PC-9 (cell line): Measurements from ENCODE around the gene GNAL. TPM values are rescaled to one million over a fixed set of nuclear protein-coding genes. Genes with fewer than 3 reads are reported as not detected.
A peak's percentile ranks its signal among the peaks of the same experiment; 100 is the strongest.

ENCODE experiments used
- BruUV-seq: library from RNA; stranded (reverse); fragments of 400-500 nt; replicated peaks from 2 replicates; lab custom pipeline; 2021; lab: Mats Ljungman, UMichigan
- CTCF ChIA-PET: fragments of 300-600 bp; sonication (Branson Sonifier 250); formaldehyde crosslinking; loops from one replicate; lab custom pipeline; 2022; ENCODE audit warnings: antibody characterized with exemption; lab: Charles Lee
- POLR2A ChIA-PET: fragments of 300-600 bp; sonication (Branson Sonifier 250); formaldehyde crosslinking; loops from one replicate; lab custom pipeline; 2022; ENCODE audit warnings: antibody characterized with exemption; ENCODE audit not compliant: unreplicated experiment; lab: Charles Lee
- DNase-seq, 2 experiments: peaks; one replicate each; pipeline versions ENCODE4 v3.0.0 to v3.0.0-alpha.2; 2015 to 2022; ENCODE audit warnings: mixed read lengths in 1 of 2
- H2AFZ ChIP-seq: fragments of 200-600 bp; sonication (generic); 2 replicates; pipeline ENCODE4 v1.8.1; 2017; ENCODE audit warnings: antibody characterized with exemption
- H3F3A ChIP-seq: fragments of 200-600 bp; sonication (generic); 2 replicates; pipeline ENCODE4 v1.8.1; 2017; ENCODE audit warnings: antibody characterized with exemption, mild to moderate bottlenecking, low read depth; ENCODE audit not compliant: insufficient read depth
- H3K27ac ChIP-seq: fragments of 200-600 bp; sonication (generic); 2 replicates; pipeline ENCODE4 v1.6.1; 2016; ENCODE audit warnings: mixed run types
- H3K27me3 ChIP-seq: fragments of 200-600 bp; sonication (generic); 2 replicates; pipeline ENCODE4 v1.6.1; 2016; ENCODE audit warnings: low read depth, mixed run types; ENCODE audit not compliant: insufficient read depth
- H3K36me3 ChIP-seq: fragments of 200-600 bp; sonication (generic); 2 replicates; pipeline ENCODE4 v1.6.1; 2016; ENCODE audit warnings: low read depth, mixed run types
- H3K4me1 ChIP-seq: fragments of 200-600 bp; sonication (generic); replicated peaks from 2 replicates; pipeline ENCODE4 v1.6.1; 2016; ENCODE audit warnings: mixed run types; ENCODE audit not compliant: insufficient read depth
- H3K4me2 ChIP-seq: fragments of 200-600 bp; sonication (generic); 2 replicates; pipeline ENCODE4 v1.6.1; 2017; ENCODE audit warnings: mixed run types
- H3K4me3 ChIP-seq: fragments of 200-600 bp; sonication (generic); 2 replicates; pipeline ENCODE4 v1.6.1; 2016; ENCODE audit warnings: mixed run types
- H3K79me2 ChIP-seq: fragments of 200-600 bp; sonication (generic); 2 replicates; pipeline ENCODE4 v1.6.1; 2017; ENCODE audit warnings: low read depth, mixed run types
- H3K9me2 ChIP-seq: fragments of 200-600 bp; sonication (generic); 2 replicates; pipeline ENCODE4 v1.8.1; 2017; ENCODE audit warnings: mild to moderate bottlenecking; ENCODE audit not compliant: insufficient read depth
- H3K9me3 ChIP-seq: fragments of 200-600 bp; sonication (generic); 2 replicates; pipeline ENCODE4 v1.8.1; 2016; ENCODE audit warnings: low read depth; ENCODE audit not compliant: insufficient read depth
- H4K20me1 ChIP-seq: fragments of 200-600 bp; sonication (generic); 2 replicates; pipeline ENCODE4 v1.8.1; 2017; ENCODE audit not compliant: insufficient read depth
- EZH2 ChIP-seq: fragments of 200-600 bp; sonication (generic); IDR thresholded peaks from 2 replicates; pipeline ENCODE4 v1.8.0; 2017; ENCODE audit warnings: antibody characterized with exemption, low read depth
- intact Hi-C: fragments of 100-400 bp; cut with micrococcal nuclease; formaldehyde crosslinking; loops from one replicate; pipeline ENCODE4 v1.10.0; 2022; ENCODE audit not compliant: unreplicated experiment
- total RNA-seq: library from RNA; stranded (reverse); gene quantifications from 2 replicates; pipeline ENCODE4 v1.2.3, GENCODE V29; 2021
- TF ChIP-seq, protein P1 (sequence below): fragments of 200-600 bp; sonication (generic); conservative IDR thresholded peaks from 2 replicates; pipeline ENCODE4 v1.6.1; 2017; ENCODE audit warnings: mixed run types, antibody characterized with exemption, mild to moderate bottlenecking, moderate library complexity

Gene GNAL
- total RNA-seq, 1 experiment from 2014 or later, result 3.3 TPM

GRCh38 chr18:11872479-11873136, 183.5 kb downstream of the GNAL start:
- Histone ChIP-seq H3F3A (no peaks in the 10 kb centered on the region; the same call in 1 of the 2 replicates), H3K9me3 (no peaks in the 10 kb centered on the region), H3K4me2 (no peak overlapping the region), H3K4me3 (no peak overlapping the region), H3K36me3 (no peaks in the 10 kb centered on the region), H2AFZ (no peak overlapping the region), H3K79me2 (no peaks in the 10 kb centered on the region), H3K27me3 (no peaks in the 10 kb centered on the region), H3K4me1 (no peaks in the 10 kb centered on the region), H4K20me1 (no peaks in the 10 kb centered on the region), H3K9me2 (no peaks in the 10 kb centered on the region), H3K27ac (no peak overlapping the region)
- intact Hi-C loops, result loop anchor here (1.0 to 10.0 kb wide), 5 partner anchors 12 to 318 kb away; no protein-coding TSS in a partner anchor
- TF ChIP-seq, protein P1, sequence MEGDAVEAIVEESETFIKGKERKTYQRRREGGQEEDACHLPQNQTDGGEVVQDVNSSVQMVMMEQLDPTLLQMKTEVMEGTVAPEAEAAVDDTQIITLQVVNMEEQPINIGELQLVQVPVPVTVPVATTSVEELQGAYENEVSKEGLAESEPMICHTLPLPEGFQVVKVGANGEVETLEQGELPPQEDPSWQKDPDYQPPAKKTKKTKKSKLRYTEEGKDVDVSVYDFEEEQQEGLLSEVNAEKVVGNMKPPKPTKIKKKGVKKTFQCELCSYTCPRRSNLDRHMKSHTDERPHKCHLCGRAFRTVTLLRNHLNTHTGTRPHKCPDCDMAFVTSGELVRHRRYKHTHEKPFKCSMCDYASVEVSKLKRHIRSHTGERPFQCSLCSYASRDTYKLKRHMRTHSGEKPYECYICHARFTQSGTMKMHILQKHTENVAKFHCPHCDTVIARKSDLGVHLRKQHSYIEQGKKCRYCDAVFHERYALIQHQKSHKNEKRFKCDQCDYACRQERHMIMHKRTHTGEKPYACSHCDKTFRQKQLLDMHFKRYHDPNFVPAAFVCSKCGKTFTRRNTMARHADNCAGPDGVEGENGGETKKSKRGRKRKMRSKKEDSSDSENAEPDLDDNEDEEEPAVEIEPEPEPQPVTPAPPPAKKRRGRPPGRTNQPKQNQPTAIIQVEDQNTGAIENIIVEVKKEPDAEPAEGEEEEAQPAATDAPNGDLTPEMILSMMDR, result peak; percentile 75
- TF ChIP-seq EZH2, result no peak
- ChIA-PET CTCF (no interaction called here), POLR2A (no interaction called here)
- peak in 1 of 2 experiments; percentile 41 for DNase-seq
- no TSS peak for BruUV-seq

DNA sequence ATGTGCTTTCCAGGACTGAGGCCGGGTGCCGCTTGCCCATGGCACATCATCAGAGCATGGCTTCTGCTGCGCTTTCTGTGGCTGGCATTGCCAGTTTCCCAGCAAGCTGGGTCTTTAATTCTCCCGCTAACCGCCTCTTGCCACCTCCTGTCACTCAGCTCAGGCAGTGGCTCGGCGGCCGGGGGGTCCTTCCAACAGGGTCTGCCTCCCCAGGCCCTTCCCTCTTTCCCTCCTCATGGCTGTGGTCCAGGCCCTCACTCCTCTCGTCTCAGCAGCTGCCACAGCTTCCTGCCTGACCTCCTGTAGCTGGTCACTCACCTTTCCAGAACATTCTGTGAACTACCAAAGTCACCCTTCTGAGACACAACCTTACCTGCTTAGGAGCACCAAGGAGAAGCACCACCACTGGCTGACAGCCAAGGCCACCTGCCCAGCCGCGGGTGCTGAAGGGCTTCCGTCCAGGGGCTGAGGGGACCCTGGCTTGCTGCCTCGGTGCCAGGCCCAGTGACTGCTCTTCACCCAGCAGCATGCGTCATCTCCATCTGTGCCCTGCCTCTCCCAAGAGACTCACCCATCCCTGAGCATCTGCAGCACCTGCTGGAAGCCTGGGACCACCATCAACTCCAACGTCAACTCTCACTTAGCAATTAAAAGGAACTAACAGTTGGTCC, 184.7 kb downstream of the GNAL start:
- Histone ChIP-seq H3K9me3 (no peaks in the 10 kb centered on the region), H3F3A (no peaks in the 10 kb centered on the region; the same call in 1 of the 2 replicates), H3K36me3 (no peaks in the 10 kb centered on the region), H3K27ac (no peak overlapping the region), H2AFZ (no peak overlapping the region), H3K4me1 (no peaks in the 10 kb centered on the region), H3K79me2 (no peaks in the 10 kb centered on the region), H4K20me1 (no peaks in the 10 kb centered on the region), H3K4me3 (no peak overlapping the region), H3K27me3 (no peaks in the 10 kb centered on the region), H3K4me2 (no peak overlapping the region), H3K9me2 (no peaks in the 10 kb centered on the region)
- intact Hi-C loops, result loop anchor here (10.0 kb wide), 1 partner anchor 319 kb away; no protein-coding TSS in a partner anchor
- ChIA-PET POLR2A (no interaction called here), CTCF (no interaction called here)
- TF ChIP-seq EZH2, result no peak
- TF ChIP-seq, protein P1, result no peak
- DNase-seq, result no peak
- BruUV-seq, result no TSS peak

DNA sequence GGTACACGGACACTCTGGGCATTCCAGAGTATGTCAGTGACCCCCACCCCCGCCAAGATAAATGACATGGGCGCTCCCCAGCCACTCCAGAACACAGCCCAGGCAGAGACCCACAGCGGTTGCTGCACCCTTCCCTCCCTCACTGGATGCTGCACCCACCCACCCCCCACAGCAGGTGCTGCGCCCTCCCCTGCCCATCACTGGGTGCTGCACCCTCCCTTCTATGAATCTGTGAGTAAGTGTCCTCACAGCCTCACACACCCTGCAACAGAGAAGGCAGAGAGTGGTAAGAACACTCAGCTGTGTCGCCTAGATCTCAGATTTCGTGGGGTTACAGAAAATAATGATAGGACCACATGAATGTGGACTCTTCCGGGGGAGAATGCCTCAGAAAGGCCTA, 185.6 kb downstream of the GNAL start:
- H3K27me3 ChIP-seq, result no peaks in the 10 kb centered on the region
- H3K36me3 ChIP-seq, result no peaks in the 10 kb centered on the region
- no peak overlapping the region for H3K4me2 ChIP-seq
- H3K9me2 ChIP-seq, result no peaks in the 10 kb centered on the region
- no peaks in the 10 kb centered on the region for H3K4me1 ChIP-seq
- ChIA-PET CTCF (no interaction called here), POLR2A (no interaction called here)
- no peaks in the 10 kb centered on the region for H3K79me2 ChIP-seq
- no peak overlapping the region for H3K4me3 ChIP-seq
- H2AFZ ChIP-seq, result no peak overlapping the region
- H3K9me3 ChIP-seq, result no peaks in the 10 kb centered on the region
- H3K27ac ChIP-seq, result no peak overlapping the region
- H3F3A ChIP-seq, result no peaks in the 10 kb centered on the region; the same call in 1 of the 2 replicates
- DNase-seq, result no peak
- H4K20me1 ChIP-seq, result no peaks in the 10 kb centered on the region
- no TSS peak for BruUV-seq
- TF ChIP-seq, protein P1, result no peak
- no peak for TF ChIP-seq EZH2
- intact Hi-C loops, result loop anchor here (10.0 kb wide), 1 partner anchor 320 kb away; no protein-coding TSS in a partner anchor
